GM12872 (cell line): ENCODE data around the gene KIF23.

Experiments
- CTCF ChIP-seq: IDR thresholded peaks from 3 replicates; pipeline ENCODE4 v1.5.1; 2011; ENCODE audit warnings: low read depth, mild to moderate bottlenecking, low read length, moderate library complexity; ENCODE audit not compliant: insufficient read depth

KIF23 gene

GRCh38 chr15:69400850-69401249 is 13.3 kb upstream of the KIF23 start:
- TF ChIP-seq CTCF = no peak

GRCh38 chr15:69402816-69403215 is 11.3 kb upstream of the KIF23 start:
- no peak for TF ChIP-seq CTCF

GRCh38 chr15:69403594-69403993 is 10.6 kb upstream of the KIF23 start:
- TF ChIP-seq CTCF = no peak

GRCh38 chr15:69405110-69405509 is 9.0 kb upstream of the KIF23 start:
- TF ChIP-seq CTCF = no peak

GRCh38 chr15:69407719-69408400 is 6.3 kb upstream of the KIF23 start:
- TF ChIP-seq CTCF = no peak

GRCh38 chr15:69408841-69409240 is 5.3 kb upstream of the KIF23 start:
- no peak for TF ChIP-seq CTCF

- peak; percentile 46; the same call in 2 of the 3 replicates for TF ChIP-seq CTCF
Observed at GRCh38 chr15:69410248-69410874, 3.8 kb upstream of the KIF23 start.
